A549 (cell line): ENCODE measurements around the gene FBXO31. TPM values are rescaled to one million over a fixed set of nuclear protein-coding genes. Genes with fewer than 3 reads are reported as not detected.

Source experiments
- ATAC-seq, 2 experiments: fragments of 200-7000 bp in 1 of 2; fragments of >200 bp in 1 of 2; cut with Nextera tagmentation in 1 of 2; cut with Tn5 transposase in 1 of 2; 3 replicates each; pipeline versions ENCODE4 v1.8.0 to v1.9.1; 2018 to 2020; ENCODE audit warnings: mild to moderate bottlenecking in 1 of 2, moderate library complexity in 1 of 2
- CTCF ChIA-PET: fragments of 300-600 bp; sonication (Branson Sonifier 250); formaldehyde crosslinking; extraction: SDS; loops from one replicate; lab custom pipeline; 2021; ENCODE audit warnings: antibody characterized with exemption, inconsistent platforms; lab: Yijun Ruan, JAX
- POLR2A ChIA-PET: fragments of 350-600 bp; formaldehyde crosslinking; extraction: SDS; loops from one replicate; lab custom pipeline; 2021; ENCODE audit warnings: antibody characterized with exemption, inconsistent platforms; lab: Yijun Ruan, JAX
- DNase-seq, 2 experiments: peaks; one replicate each; pipeline versions ENCODE4 v3.0.0 to v3.0.0-alpha.2; 2011 to 2016; ENCODE audit warnings: low read depth in 1 of 2, low spot score in 1 of 2
- FAIRE-seq: peaks from 2 replicates; lab custom pipeline; 2011; peaks lifted over from hg19 to GRCh38; lab: Jason Lieb, UNC
- H3K27ac ChIP-seq, 2 experiments: fragments of >200 bp; sonication (Bioruptor Twin); formaldehyde crosslinking; 3 replicates each; pipeline ENCODE4 v1.5.1; 2016 to 2017
- H3K4me1 ChIP-seq: fragments of >200 bp; sonication (Bioruptor Twin); formaldehyde crosslinking; 3 replicates; pipeline ENCODE4 v1.6.1; 2016
- H3K4me2 ChIP-seq: fragments of >200 bp; sonication (Bioruptor Twin); formaldehyde crosslinking; 3 replicates; pipeline ENCODE4 v1.6.1; 2016
- H3K4me3 ChIP-seq: fragments of >200 bp; sonication (Bioruptor Twin); formaldehyde crosslinking; 3 replicates; pipeline ENCODE4 v1.5.1; 2016
- H3K9me3 ChIP-seq: fragments of >200 bp; sonication (Bioruptor Twin); formaldehyde crosslinking; 3 replicates; pipeline ENCODE4 v1.6.1; 2016
- BCL3 ChIP-seq: fragments of >200 bp; sonication (Bioruptor Twin); formaldehyde crosslinking; IDR thresholded peaks from 3 replicates; pipeline ENCODE4 v1.6.1; 2016
- BHLHE40 ChIP-seq: IDR thresholded peaks from 2 replicates; pipeline ENCODE4 v1.6.1; 2012; ENCODE audit warnings: low read depth, low read length, inconsistent platforms
- EHF ChIP-seq: fragments of 250-450 bp; sonication (Bioruptor Pico); IDR thresholded peaks from 2 replicates; pipeline ENCODE4 v1.5.0; 2020; ENCODE audit warnings: mild to moderate bottlenecking
- EP300 ChIP-seq, 2 experiments: fragments of >200 bp; sonication (Bioruptor Twin); formaldehyde crosslinking; IDR thresholded peaks; 2 replicates in 1 of 2; 3 replicates in 1 of 2; pipeline ENCODE4 v1.6.1; 2016 to 2017
- ESRRA ChIP-seq: fragments of 150-350 bp; IDR thresholded peaks from 2 replicates; pipeline ENCODE4 v1.6.1; 2014; ENCODE audit warnings: mild to moderate bottlenecking, low read length, borderline replicate concordance
- FOSB ChIP-seq: fragments of 250-450 bp; sonication (Bioruptor Pico); IDR thresholded peaks from 2 replicates; pipeline ENCODE4 v1.5.0; 2020; ENCODE audit warnings: mild to moderate bottlenecking, moderate library complexity
- FOSL2 ChIP-seq, 2 experiments: fragments of 450-650 bp in 1 of 2; fragments of >200 bp in 1 of 2; sonication (Bioruptor Twin) in 1 of 2; formaldehyde crosslinking; IDR thresholded peaks; 2 replicates each; pipeline versions ENCODE4 v1.5.0 to v1.6.1; 2016 to 2020; ENCODE audit warnings: mild to moderate bottlenecking in 1 of 2, moderate library complexity in 1 of 2
- HDAC2 ChIP-seq: fragments of 200-600 bp; sonication (generic); IDR thresholded peaks from 2 replicates; pipeline ENCODE4 v1.6.1; 2016
- JUN ChIP-seq, 2 experiments: fragments of >200 bp; sonication (Bioruptor Twin); formaldehyde crosslinking; IDR thresholded peaks; 2 replicates in 1 of 2; 3 replicates in 1 of 2; pipeline ENCODE4 v1.6.1; 2016 to 2017
- KDM1A ChIP-seq: fragments of 200-600 bp; sonication (generic); IDR thresholded peaks from 2 replicates; pipeline ENCODE4 v1.6.1; 2016; ENCODE audit warnings: low read depth, mild to moderate bottlenecking
- KDM5A ChIP-seq: fragments of 200-600 bp; sonication (generic); IDR thresholded peaks from 2 replicates; pipeline ENCODE4 v1.6.1; 2016; ENCODE audit warnings: antibody characterized with exemption, mild to moderate bottlenecking
- MAX ChIP-seq: IDR thresholded peaks from 2 replicates; pipeline ENCODE4 v1.6.1; 2012
- MAZ ChIP-seq: fragments of 150-350 bp; IDR thresholded peaks from 2 replicates; pipeline ENCODE4 v1.6.1; 2014; ENCODE audit warnings: antibody characterized with exemption, low read depth, low read length, borderline replicate concordance
- PHF8 ChIP-seq: fragments of 200-600 bp; sonication (generic); IDR thresholded peaks from 2 replicates; pipeline ENCODE4 v1.6.1; 2016; ENCODE audit warnings: low read depth, mild to moderate bottlenecking, antibody characterized with exemption, moderate library complexity, borderline replicate concordance
- POLR2A ChIP-seq: IDR thresholded peaks from 2 replicates; pipeline ENCODE4 v1.6.1; 2012; ENCODE audit warnings: mild to moderate bottlenecking, low read length
- RAD21 ChIP-seq, 2 experiments: fragments of >200 bp in 1 of 2; sonication (Bioruptor Twin) in 1 of 2; formaldehyde crosslinking in 1 of 2; IDR thresholded peaks in 1 of 2; conservative IDR thresholded peaks in 1 of 2; 2 replicates in 1 of 2; 3 replicates in 1 of 2; pipeline ENCODE4 v1.6.1; 2012 to 2018; ENCODE audit warnings: inconsistent platforms in 1 of 2
- REST ChIP-seq: fragments of 200-600 bp; sonication (generic); IDR thresholded peaks from 2 replicates; pipeline ENCODE4 v1.6.1; 2016; ENCODE audit warnings: antibody characterized with exemption, mild to moderate bottlenecking, moderate library complexity
- SMC3 ChIP-seq: fragments of >200 bp; sonication (Bioruptor Twin); formaldehyde crosslinking; IDR thresholded peaks from 3 replicates; pipeline ENCODE4 v1.6.1; 2018; ENCODE audit warnings: inconsistent platforms
- TFCP2L1 ChIP-seq: fragments of 250-450 bp; sonication (Bioruptor Pico); IDR thresholded peaks from 2 replicates; pipeline ENCODE4 v1.5.0; 2021; ENCODE audit warnings: mild to moderate bottlenecking
- TP53 ChIP-seq: fragments of 250-450 bp; sonication (Bioruptor Pico); IDR thresholded peaks from 2 replicates; pipeline ENCODE4 v1.5.0; 2021; ENCODE audit warnings: mild to moderate bottlenecking, moderate library complexity
- USF2 ChIP-seq: fragments of 450-650 bp; IDR thresholded peaks from 2 replicates; pipeline ENCODE4 v1.6.1; 2014; ENCODE audit warnings: antibody characterized with exemption
- ZFP36 ChIP-seq: fragments of 450-650 bp; IDR thresholded peaks from 2 replicates; pipeline ENCODE4 v1.6.1; 2014; ENCODE audit warnings: borderline replicate concordance; ENCODE audit not compliant: partially characterized antibody
- ZNF302 ChIP-seq: fragments of 250-450 bp; sonication (Bioruptor Pico); IDR thresholded peaks from 2 replicates; pipeline ENCODE4 v1.9.0; 2021; ENCODE audit warnings: inconsistent platforms, mild to moderate bottlenecking, moderate library complexity
- ZSCAN20 ChIP-seq: fragments of 250-450 bp; sonication (Bioruptor Pico); IDR thresholded peaks from 2 replicates; pipeline ENCODE4 v1.8.0; 2022; ENCODE audit warnings: mild to moderate bottlenecking, moderate library complexity
- WGBS: methylation state at CpG from one replicate; pipeline ENCODE4 v1.1.6; 2017; ENCODE audit errors: missing lambda C conversion rate; 5-methylcytosine and 5-hydroxymethylcytosine counted together
- polyA plus RNA-seq, 4 experiments: library from polyadenylated mRNA; depleted of rRNA in 3 of 4; stranded (reverse); fragments of >200 nt; fragmentation: RNase III in 1 of 4; extraction: RNeasy Plus Mini Kit Qiagen cat#74134 plus additional on column Dnase treatment in 1 of 4; gene quantifications; 2 replicates in 3 of 4; 3 replicates in 1 of 4; pipeline ENCODE4 v1.2.3, GENCODE V29; 2011 to 2017

The FBXO31 gene
- polyA plus RNA-seq, 2 of the 4 experiments (the other 2 are of a cell fraction): 10.5 to 11.1 TPM

GRCh38 chr16:87392821-87393679 is 9.5 kb upstream of the FBXO31 start:
- H3K4me2 ChIP-seq: peak overlapping the region; percentile 94
- 18% methylated on average over 33 of the region's 53 CpGs for WGBS
- H3K4me3 ChIP-seq: peak overlapping the region; percentile 88
- no peaks in the 10 kb centered on the region for H3K9me3 ChIP-seq
- peak in 1 of 2 experiments; percentile 14; a peak in 3 of 6 replicates for ATAC-seq
- CTCF ChIA-PET: interaction anchor here (1.2 to 4.7 kb wide), 5 partner anchors 18 to 244 kb away, joined by 3 to 33 read pairs (median 6); no protein-coding TSS in a partner anchor
- TF ChIP-seq TFCP2L1 (CRISPR knock-in tag) (no peak), RAD21 (conservative IDR thresholded peaks at IDR 0.05 in 1 of 2, IDR thresholded peaks at IDR 0.05 in 1 of 2) (peak; percentile 22 to 43; a peak in 3 of 5 replicates)
- TF ChIP-seq, all 56 proteins: peak for 1
- Histone ChIP-seq H3K4me1 (peaks cover 42% of the 10 kb centered on the region), H3K27ac (peak overlapping the region; percentile 86 to 99)
- no peak for FAIRE-seq
- peak; percentile 41 to 46 for DNase-seq
- POLR2A ChIA-PET: interaction anchor here (0.9 to 2.7 kb wide), 2 partner anchors 9 to 243 kb away, joined by 3 to 20 read pairs; partner anchors contain the start of gene FBXO31

GRCh38 chr16:87391950-87392820 is 8.6 kb upstream of the FBXO31 start, which contains the start of gene MAP1LC3B:
TSS of gene MAP1LC3B (plus strand) at chr16:87392336. CDS start at chr16:87392428, 92 bp downstream.
- peak within 1 kb of the TSS; percentile 88 for H3K4me3 ChIP-seq
- peak; percentile 62 to 80 for ATAC-seq
- ChIA-PET POLR2A (interaction anchor here (0.9 to 2.7 kb wide), 2 partner anchors 8 to 244 kb away, joined by 3 to 20 read pairs; partner anchors contain the start of gene FBXO31), CTCF (interaction anchor here (1.3 to 4.7 kb wide), 2 partner anchors 243 to 245 kb away, joined by 4 to 33 read pairs; no protein-coding TSS in a partner anchor)
- H3K4me1 ChIP-seq: peaks cover 50% of the 10 kb centered on the region
- peak; percentile 95 to 97 for DNase-seq
- TF ChIP-seq FOSB (CRISPR knock-in tag) (no peak), EHF (CRISPR knock-in tag) (peak; percentile 22; the same call in 1 of the 2 replicates), SMC3 (0 out of 3 replicates have a peak, but pooled peaks have one; percentile 3), HDAC2 (no peak), USF2 (peak; percentile 81), ESRRA (no peak), KDM1A (no peak), TP53 (CRISPR knock-in tag) (peak; percentile 31; the same call in 1 of the 2 replicates), KDM5A (no peak), ZSCAN20 (CRISPR knock-in tag) (no peak), REST (peak; percentile 27; the same call in 1 of the 2 replicates), BHLHE40 (peak; percentile 20; the same call in 1 of the 2 replicates), MAX (peak; percentile 68; the same call in 1 of the 2 replicates), PHF8 (peak; percentile 78; the same call in 1 of the 2 replicates), BCL3 (peak; percentile 89), POLR2A (peak; percentile 79), FOSL2 (IDR thresholded peaks at IDR 0.05) (no peak), FOSL2 (CRISPR knock-in tag; IDR thresholded peaks at IDR 0.05) (peak; percentile 65; the same call in 1 of the 2 replicates), ZFP36 (no peak), TFCP2L1 (CRISPR knock-in tag) (no peak), ZNF302 (CRISPR knock-in tag) (no peak), JUN (IDR thresholded peaks at IDR 0.05) (peak; percentile 76 to 93; a peak in 4 of 5 replicates), MAZ (peak; percentile 51; the same call in 1 of the 2 replicates), EP300 (IDR thresholded peaks at IDR 0.05) (0 out of 5 replicates have a peak, but pooled peaks of 1 of the 2 experiments have one; percentile 10)
- H3K27ac ChIP-seq: peak within 1 kb of the TSS; percentile 98 to 99
- H3K4me2 ChIP-seq: peak within 1 kb of the TSS; percentile 94
- FAIRE-seq: no peak
- H3K9me3 ChIP-seq: no peaks in the 10 kb centered on the region
- 0% methylated on average over 5 of the region's 113 CpGs for WGBS
